Stimulated activated naive CD4-positive, alpha-beta T cell treated with Interleukin-2 at 50 U/mL for 16 hours (primary cell): ENCODE data around the gene ADD1.

ENCODE experiments used
- DNase-seq: peaks from one replicate; lab custom pipeline; 2025; lab: John Stamatoyannopoulos, UW

The ADD1 gene

DNA sequence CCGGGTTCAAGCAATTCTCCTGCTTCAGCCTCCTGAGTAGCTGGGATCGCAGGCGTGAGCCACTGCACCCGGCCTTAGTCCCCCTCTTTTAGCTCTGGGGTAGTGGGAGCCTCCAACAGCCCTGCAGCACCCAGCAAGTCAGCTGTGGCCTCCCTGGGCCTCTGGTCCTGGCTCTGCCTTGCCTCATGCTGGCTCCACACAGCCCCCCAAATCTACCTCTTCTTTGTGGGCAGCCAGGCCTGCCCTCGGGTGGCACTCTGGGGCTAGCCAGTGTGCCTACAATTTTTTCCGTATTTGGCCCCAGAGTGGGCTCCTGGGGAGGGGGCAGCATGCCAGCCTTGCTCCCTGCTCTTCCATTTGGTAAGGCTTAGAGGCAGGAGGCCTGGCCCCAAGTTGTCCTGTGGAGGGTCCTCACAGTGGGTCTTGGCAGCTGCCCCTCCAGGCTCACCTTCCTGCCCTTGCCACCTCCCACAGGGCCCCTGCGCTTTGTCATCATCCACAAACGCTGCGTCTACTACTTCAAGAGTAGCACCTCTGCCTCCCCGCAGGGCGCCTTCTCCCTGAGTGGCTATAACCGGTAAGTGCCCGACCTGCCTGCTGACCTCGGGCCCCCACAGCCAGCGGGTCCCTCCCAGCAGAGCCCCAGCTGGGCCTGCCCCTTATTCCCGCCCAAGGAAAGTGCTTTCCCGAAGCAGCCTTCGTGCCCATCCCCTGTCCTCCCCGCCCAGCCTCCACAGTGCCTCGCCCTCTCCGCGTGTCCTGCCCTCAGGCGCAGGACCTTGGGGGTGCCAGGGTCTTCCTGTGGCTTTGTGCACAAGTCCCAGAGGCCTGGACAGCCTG, 21.0 kb upstream of the ADD1 start:
- DNase-seq, result no peak

DNA sequence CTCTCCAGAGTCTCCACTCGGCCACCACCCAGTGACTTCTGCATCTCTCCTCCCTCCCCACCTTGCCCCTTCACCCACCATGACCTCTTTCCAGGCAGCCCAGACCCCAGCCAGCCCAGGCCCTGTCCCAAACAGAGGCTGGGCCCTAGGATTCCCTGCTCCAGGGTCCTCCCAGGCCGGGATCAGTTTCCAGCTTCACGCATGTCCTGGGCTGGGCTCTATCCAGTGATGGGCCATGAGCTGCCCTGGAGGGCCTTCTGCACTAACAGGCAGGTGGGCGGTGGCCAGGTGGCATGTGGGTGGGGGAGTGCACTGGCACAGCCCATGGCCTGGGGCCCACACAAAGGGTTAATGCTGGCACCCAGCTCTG, 20.4 kb upstream of the ADD1 start:
- DNase-seq, result no peak

DNA sequence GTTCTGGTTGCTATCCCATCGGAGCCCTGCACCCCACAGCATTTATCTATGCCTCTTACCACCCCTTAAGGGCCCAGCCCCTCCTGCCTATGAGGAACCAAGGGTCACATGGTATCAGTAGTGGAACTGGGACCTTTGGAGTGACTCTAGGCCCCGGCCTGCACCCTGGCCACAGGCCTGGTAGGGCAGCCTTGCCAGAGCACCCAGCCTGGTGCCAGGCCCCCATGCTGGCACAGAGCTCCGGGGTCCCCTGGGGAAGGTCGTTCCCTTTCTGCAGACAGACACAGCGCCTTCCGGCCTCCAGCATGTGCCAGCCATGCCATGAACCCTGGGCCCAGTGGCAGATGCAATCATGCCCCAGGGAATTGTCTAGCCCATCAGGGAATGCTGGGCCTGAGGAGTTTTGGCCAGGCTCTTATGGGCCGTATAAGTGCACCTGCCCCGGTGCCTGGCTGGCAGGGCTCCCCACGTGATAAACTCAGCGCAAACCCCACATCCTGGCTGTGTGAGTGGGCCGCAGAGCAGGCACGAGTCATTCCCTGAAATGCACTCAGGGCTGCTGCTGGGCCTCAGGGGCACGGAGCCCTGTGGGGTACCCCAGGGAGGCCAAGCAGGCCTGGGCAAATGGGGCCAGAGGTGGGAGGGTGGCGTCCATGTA, 19.8 kb upstream of the ADD1 start:
- DNase-seq, result no peak

DNA sequence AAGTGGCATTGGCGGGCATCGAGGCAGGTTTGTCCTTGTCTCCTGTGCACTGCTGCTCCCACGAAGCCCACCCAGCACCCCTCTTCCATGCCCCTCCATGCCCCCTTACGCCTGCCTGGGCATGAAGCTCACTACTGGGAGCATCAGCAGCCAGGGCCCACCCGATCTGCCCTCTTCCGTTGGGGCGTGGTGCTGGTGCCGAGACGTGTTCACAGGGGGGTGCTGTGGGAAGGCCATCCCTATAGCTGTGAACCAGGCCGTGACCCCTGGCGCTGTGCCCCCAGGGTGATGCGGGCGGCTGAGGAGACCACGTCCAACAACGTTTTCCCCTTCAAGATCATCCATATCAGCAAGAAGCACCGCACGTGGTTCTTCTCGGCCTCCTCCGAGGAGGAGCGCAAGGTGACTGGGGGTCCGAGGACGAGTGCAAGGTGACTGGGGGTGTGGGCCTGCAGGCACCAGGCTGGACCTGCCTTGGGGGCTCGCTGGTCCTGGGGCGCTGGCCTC, 19.3 kb upstream of the ADD1 start:
- no peak for DNase-seq

DNA sequence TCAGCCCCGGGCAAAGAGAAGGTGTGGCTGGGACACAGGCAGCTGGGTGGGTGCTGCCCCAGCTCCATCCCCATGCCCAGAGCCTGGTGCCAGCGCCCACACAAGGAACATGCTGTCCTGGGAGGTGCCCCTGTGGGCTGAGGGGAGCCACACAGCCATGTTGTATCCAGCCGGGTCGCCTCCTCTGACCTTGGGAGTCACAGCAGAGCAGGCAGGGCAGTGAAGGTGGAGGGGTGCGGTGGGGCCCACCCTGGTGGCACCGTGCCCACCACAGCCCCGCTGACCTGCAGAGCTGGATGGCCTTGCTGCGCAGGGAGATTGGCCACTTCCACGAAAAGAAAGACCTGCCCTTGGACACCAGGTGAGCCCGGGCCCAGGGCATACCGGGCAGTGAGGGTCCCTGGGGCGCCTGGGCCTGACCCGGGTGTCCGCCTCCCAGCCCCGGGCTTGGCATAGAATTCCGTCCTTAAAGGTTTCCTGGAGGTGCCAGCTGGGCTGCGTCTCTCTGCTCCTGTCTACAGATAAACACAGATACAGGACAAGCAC, 18.7 kb upstream of the ADD1 start:
- no peak for DNase-seq

DNA sequence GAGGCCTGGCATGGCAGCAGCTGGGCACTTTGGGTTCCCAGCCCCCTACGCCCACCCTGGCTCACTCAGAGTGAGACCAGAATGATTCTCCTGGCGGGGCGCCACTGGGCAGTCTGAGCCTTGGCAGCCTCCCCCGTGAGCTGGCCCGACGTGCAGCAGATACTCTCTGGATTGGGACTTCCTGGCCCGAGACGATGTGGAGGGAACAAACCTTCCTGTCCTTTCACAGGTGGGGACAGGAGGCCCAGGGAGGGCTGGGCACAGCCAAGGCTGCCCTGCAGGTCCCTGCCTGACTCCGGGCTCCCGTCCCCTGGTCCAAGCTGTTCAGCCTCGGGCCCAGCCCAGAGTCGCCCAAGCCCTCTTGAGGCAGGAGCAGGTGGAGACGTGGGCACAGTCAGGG, 17.9 kb upstream of the ADD1 start:
- DNase-seq, result no peak

DNA sequence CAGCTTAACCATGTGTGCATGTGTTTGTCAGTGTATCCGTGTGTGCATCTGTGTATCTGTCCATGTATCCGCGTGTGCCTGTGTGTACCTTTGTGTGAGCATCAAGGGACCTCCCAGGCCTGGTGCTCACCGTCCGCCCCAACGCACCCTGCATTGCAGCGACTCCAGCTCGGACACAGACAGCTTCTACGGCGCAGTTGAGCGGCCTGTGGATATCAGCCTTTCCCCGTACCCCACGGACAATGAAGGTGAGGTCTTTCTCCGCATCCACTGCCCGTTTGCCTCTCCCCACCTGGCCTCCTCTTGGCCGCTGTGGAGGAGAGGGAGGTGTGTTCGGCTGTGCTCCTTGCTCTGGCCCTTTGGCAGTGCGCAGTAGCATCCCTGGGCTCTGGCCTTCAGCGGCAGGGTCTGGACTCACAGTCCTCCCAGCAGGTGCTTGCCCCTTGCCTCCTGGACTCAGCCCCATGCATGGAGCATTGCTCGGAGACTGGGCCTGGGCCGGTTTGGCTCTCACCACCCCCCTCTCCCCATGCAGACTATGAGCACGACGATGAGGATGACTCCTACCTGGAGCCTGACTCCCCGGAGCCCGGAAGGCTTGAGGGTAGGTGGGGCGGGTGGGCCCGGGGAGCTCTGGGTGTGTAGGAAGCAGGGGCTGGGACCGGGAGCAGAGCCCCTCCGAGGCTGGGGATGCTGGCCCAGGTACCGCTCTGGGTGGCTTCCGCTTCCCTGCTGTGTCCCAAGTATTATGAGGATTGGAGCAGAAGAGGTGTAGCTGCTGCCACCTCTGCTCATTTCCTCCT, 16.4 kb upstream of the ADD1 start:
- no peak for DNase-seq

DNA sequence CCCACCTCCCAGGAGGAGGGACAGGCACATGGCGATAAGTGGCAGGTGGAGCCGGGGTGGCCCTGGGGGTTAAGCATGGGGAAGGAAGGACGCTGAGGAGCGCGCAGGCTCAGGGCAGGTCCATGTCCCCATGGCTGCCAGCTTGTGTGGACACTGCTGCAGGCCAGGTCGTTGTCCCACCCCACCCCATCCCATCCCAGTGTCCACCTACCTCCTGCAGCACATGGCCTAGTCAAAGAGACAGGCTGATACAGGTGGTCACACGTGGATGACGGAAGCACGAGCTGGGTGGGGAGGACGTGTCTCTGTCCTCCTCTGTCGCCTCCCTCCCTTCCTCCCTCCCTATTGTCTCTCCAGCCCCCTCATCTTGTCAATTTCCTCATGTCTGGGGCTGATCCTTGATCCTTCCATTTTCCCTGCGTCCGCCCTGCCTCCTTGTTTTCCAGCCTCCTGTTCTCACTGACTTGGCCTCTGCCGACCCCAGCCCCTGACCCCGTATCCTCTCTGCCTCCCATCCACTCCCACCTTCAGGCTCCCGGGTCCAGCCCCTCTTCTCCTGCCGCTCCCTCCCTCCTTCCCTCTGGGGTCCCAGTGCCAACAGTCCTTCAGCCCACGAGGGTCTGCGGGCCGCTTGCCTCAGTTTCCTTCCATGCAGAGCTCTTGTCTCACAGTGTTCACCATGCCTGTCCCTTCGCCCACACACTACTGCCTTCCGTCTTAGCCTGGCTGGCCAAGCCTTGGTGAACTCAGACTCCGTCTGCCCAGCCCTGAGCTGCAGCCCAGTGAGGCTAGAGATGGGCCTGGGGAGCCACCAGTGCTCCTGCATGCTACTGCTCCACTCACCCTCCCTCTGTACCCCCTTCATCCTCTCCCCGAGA, 15.5 kb upstream of the ADD1 start:
- DNase-seq, result no peak

DNA sequence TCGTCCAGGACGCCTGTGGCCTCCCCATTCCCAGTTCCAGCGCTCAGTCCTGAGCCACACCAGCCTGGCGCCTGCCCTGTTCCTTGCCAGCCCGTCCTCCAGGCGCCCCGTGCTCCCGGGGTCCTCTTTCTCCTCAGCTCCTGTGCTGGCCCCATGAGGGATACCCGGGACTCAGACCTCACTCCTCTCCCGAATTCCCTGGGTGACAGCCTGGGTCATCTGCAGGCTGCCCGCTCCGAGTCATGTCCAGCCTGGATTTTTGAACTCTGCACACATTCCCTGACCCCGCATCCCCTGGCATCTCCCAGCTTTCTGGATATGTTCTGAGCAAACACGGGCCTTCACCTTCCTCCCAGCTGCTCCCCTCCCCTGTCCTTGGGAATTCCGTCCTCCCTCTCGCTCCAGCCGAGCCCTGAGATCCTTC, 14.9 kb upstream of the ADD1 start:
- no peak for DNase-seq

DNA sequence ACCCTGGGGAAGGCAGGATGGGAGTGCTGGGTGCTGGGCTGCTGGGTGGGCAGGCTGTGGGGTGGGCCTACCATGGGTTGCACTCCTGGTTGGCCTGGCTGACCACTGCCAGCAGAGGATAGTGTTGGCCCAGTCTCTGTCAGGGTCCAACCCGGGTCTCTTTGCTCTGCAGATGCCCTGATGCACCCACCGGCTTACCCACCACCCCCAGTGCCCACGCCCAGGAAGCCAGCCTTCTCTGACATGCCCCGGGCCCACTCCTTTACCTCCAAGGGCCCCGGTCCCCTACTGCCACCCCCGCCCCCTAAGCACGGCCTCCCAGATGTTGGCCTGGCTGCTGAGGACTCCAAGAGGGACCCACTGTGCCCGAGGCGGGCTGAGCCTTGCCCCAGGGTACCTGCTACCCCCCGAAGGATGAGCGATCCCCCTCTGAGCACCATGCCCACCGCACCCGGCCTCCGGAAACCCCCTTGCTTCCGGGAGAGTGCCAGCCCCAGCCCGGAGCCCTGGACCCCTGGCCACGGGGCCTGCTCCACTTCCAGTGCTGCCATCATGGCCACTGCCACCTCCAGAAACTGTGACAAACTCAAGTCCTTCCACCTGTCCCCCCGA, 14.2 kb upstream of the ADD1 start:
- DNase-seq, result no peak

DNA sequence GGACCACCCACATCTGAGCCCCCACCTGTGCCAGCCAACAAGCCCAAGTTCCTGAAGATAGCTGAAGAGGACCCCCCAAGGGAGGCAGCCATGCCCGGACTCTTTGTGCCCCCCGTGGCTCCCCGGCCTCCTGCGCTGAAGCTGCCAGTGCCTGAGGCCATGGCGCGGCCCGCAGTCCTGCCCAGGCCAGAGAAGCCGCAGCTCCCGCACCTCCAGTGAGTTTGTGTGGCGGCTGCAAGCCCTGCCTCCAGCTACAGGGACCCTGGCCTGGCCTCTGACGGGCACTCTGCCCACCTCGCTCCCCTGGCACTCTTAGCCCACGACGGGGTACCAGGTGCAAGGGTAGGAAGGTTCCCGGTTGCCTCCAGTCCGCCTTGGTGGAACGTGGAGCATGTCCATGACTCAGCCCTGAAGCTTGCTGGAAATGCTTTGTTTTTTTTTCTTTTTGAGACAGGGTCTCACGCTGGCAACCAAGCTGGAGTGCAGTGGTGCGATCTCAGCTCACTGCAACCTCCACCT, 13.7 kb upstream of the ADD1 start:
- DNase-seq, result no peak

DNA sequence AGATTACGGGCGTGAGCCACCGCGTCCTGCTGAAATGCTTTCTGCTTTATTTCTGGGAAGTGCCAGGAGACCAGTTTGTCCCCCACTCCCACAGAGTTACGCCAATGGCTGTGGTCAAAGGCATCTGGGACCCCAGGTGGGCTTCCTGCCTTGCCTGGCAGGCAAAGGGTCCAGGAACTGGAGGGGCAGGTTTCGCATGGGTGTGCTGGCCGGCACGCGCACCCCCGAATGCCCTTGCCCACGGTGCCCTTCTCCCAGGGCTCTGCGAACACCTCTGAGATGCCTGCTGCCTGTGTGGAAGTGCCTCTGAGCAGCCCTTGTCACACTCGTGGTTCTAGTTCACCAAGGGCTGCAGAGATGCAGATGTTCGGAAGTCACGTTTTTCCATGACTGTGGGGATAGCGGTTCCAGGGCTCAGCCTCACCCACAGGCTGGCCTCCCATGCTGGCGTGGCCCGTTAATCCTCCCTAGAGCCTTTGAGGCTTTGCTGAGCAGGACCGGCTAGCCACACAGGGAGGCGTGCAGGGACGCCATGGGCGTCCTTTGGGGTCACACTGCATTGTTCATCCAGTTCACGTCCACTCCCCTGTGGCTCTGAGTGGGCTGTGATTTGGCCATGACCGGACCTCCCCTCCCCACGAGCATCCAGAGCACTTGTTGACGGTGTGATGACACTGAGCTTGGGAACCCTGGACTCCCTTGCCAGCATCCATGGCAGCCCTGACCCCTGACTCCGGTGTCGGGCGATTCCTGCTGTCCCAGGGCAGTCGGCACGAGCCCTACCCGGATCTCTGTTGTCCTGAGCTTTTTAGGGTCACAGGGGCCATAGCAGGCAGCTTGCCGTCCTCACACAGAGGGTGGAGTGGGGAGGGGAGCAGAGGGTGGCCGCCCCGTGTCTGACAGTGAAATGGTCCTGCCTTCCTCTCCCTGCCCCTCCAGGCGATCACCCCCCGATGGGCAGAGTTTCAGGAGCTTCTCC, 12.7 kb upstream of the ADD1 start:
- DNase-seq, result no peak

DNA sequence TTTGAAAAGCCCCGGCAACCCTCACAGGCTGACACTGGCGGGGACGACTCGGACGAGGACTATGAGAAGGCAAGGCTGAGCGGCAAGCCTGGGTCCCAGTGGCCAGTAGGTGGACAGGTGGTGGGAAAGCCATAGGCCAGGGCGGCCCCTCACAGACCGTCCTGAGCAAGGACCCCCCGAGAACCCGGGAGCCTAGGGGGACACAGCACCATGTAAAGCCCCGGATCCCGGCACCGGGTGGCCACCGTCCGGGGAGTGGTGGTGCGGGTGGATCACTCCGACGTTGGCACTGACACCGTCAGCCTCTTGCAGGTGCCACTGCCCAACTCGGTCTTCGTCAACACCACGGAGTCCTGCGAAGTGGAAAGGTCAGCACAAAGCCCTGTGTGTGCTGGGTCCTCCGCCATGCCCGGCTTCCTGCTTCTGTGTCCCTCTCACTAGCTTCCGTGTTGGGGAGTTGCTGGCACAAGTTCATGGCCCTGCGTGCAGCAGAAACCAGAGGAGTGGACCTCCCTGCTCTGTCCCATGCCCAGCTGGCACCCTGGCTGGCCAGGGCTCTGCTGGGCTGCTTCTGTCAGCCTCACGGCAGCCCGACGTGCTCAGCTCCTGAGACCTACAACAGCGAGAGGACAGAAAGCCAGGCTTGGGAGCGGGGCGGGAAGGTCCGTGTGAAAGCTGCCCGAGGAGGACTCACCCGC, 11.9 kb upstream of the ADD1 start:
- no peak for DNase-seq

DNA sequence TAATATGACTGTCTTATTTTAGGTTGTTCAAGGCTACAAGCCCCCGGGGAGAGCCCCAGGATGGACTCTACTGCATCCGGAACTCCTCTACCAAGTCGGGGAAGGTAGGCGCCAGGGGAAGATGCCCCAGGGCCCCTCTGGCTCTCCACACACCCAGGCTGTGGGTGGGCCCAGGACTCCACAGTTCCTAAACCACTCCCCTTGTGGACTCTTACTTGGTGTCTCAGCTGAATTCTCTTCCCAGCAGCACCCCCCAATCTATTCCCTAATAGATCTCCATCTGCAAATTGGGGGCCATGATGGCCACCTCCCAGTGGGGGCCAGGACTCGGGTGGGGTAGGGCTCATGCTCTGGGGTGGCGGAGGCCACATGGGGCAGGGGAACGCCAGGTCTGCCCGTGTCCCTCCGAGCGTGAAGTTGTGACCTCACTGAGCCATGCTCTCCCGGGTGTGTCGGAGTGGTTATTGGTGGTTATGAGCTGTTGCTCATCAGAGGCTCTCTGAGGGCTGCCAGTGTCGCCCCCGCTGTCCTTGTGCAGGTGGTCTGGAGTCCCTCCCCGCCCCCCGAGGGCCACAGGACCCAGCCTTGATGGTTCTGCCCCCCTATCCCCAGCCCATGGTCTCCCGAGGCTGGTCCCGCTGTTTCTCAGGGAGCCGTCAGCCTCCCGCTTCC, 11.2 kb upstream of the ADD1 start:
- DNase-seq, result no peak

DNA sequence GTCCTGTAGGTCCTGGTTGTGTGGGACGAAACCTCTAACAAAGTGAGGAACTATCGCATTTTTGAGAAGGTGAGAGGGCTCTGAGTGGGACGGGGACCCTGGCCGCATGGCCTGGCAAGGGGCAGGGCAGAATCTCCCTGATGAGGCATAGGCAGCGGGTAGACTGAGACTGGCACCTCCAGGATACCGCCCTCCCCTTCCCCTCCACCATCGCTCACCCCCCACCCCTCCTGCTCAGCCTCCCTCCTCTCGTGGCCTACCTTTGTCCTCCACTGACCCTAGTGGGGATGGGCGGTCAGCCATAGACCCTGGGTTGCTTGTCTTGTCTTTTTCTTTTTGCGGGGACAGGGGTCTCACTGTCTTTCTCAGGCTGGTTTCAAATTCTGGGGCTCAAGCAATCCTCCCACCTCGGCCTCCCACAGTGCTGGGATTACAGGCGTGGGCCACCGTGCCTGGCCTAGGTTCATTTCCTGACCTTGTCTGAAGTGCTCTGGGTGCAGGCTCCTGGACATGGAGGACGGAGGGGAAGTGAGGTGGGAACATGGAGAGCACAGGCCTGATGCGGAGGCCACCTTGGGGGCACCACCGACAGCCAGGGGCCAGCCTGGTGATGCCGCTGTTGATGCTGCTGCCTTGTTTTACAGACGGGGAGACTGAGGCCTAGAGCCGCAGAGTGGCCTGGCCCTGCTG, 10.5 kb upstream of the ADD1 start:
- DNase-seq, result no peak

DNA sequence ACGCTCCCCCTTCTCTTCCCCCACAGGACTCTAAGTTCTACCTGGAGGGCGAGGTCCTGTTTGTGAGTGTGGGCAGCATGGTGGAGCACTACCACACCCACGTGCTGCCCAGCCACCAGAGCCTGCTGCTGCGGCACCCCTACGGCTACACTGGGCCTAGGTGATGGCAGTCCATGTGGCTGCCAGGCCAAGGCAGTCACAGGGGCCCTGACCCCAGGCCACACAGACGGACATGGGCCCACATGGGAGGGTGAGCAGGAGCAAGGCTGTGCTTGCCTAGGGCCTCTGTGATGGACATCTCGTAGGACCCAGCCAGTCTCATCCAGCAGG, 10.0 kb upstream of the ADD1 start:
- DNase-seq, result no peak

DNA sequence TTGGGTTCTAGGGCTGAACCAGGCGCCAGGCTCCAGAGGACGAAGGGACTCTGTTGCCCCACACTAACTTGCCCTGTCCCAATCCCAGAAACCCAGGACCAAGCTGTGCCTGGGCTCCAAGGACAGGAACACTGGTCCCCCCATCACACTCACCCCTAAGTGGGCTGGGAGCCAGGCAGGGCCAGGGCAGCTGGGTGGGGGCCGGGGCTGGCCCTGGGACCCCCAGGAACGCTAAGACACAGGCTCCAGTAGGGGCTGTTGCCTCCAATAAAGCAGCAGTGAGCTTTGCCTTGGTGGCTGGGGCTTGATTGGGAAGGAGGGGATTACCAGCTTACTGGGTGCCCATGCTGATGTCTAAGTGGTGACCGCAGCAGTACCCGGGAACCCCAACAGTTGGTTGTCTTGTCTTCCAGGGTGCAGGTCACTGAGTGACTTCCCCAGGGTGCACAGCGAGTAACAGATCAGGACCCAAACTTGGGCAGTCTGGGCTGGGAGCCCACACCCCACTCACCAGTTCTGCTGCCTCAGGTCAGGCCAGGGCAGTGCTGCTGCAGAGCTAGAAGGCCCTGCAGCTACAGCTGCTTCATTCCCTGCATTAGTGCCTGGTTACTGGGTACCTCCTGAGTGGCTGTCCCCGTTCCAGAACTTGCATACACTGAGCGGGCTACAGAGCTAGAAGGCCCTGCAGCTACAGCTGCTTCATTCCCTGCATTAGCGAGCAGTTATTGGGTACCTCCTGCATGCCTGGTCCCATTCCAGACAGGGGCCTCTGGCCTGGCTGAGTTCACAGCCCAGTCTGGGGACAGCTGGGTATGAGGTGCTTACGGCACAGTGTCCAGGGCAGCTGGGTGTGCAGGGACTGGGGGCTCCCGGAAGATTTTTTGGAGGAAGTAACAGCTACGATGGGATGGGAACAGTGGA, 9.4 kb upstream of the ADD1 start:
- no peak for DNase-seq
